Smooth muscle cell of the pulmonary artery (primary cell): ENCODE data around the gene ERCC1. TPM values are rescaled to one million over a fixed set of nuclear protein-coding genes. Genes with fewer than 3 reads are reported as not detected.

Source experiments
- total RNA-seq: library from RNA; depleted of rRNA; stranded (reverse); fragments of >200 nt; gene quantifications from 2 replicates; pipeline ENCODE4 v1.2.3, GENCODE V29; 2014

ERCC1 gene
- 67.9 and 74.2 TPM in 2 replicates for total RNA-seq

GRCh38 chr19:45423589-45424190 lies at the start of gene ERCC1:
ERCC1 (minus strand) TSS chr19:45423917; CDS start chr19:45423374, 543 bp downstream.

GRCh38 chr19:45467456-45468158 lies 43.9 kb upstream of the ERCC1 start, which contains the start of gene FOSB:
FOSB (plus strand) TSS chr19:45467996; CDS start chr19:45468587, 591 bp downstream.

GRCh38 chr19:45406226-45407090 lies 17.3 kb downstream of the ERCC1 start, which contains the start of gene POLR1G:
POLR1G (plus strand) TSS chr19:45406644; CDS start chr19:45406697, 53 bp downstream.

GRCh38 chr19:45404557-45405434 lies 18.9 kb downstream of the ERCC1 start, which contains the start of gene PPP1R13L:
PPP1R13L (minus strand) TSS chr19:45405069; CDS start chr19:45398318, 6,751 bp downstream.

GRCh38 chr19:45370410-45371204 lies 53.1 kb downstream of the ERCC1 start, which contains the start of gene ERCC2:
ERCC2 (minus strand) TSS chr19:45370573; CDS start chr19:45370540, 33 bp downstream.

Other genes with a start within 250 kb of the ERCC1 start
- gene TRAPPC6A, start 245.7 kb downstream of the ERCC1 start, total RNA-seq = 4.7 and 5.6 TPM in 2 replicates
- gene BLOC1S3, start 245.1 kb downstream of the ERCC1 start, total RNA-seq = 4.4 and 5.9 TPM in 2 replicates
- 0.10 and 0.13 TPM in 2 replicates for gene EXOC3L2, start 178.5 kb downstream of the ERCC1 start, total RNA-seq
- gene MARK4, start 172.6 kb downstream of the ERCC1 start, total RNA-seq = 19.9 and 35.3 TPM in 2 replicates
- gene CKM, start 101.0 kb downstream of the ERCC1 start, total RNA-seq = not detected in 2 replicates
- gene KLC3, start 83.2 kb downstream of the ERCC1 start, total RNA-seq = 0.13 and 0.46 TPM in 2 replicates
- gene ERCC2, start 53.3 kb downstream of the ERCC1 start, total RNA-seq = 30.2 and 36.2 TPM in 2 replicates
- gene PPP1R13L, start 18.8 kb downstream of the ERCC1 start, total RNA-seq = 13.9 and 25.5 TPM in 2 replicates
- gene POLR1G, start 17.3 kb downstream of the ERCC1 start, total RNA-seq = 9.1 and 16.3 TPM in 2 replicates
- gene FOSB, start 44.1 kb upstream of the ERCC1 start, total RNA-seq = 5.7 and 7.2 TPM in 2 replicates
- 5.6 and 8.0 TPM in 2 replicates for gene RTN2, start 73.1 kb upstream of the ERCC1 start, total RNA-seq
- 1.0 and 1.6 TPM in 2 replicates for gene PPM1N, start 74.5 kb upstream of the ERCC1 start, total RNA-seq
- 47.6 and 61.4 TPM in 2 replicates for gene VASP, start 83.6 kb upstream of the ERCC1 start, total RNA-seq
- gene OPA3, start 160.9 kb upstream of the ERCC1 start, total RNA-seq = 7.0 and 10.4 TPM in 2 replicates
- gene GPR4, start 178.3 kb upstream of the ERCC1 start, total RNA-seq = 0.53 and 0.78 TPM in 2 replicates
- 64.1 and 80.8 TPM in 2 replicates for gene EML2, start 215.5 kb upstream of the ERCC1 start, total RNA-seq
- 0.43 and 0.52 TPM in 2 replicates for gene GIPR, start 244.3 kb upstream of the ERCC1 start, total RNA-seq